Mesenchymal stem cell (in vitro differentiated cells and primary cell): ENCODE measurements around the gene RAD51B.
"Not testable (repeated sequence)": the region's sequence is repeated elsewhere in the genome, so short reads cannot be mapped to it uniquely, and the experiment has no call there.

Experiments used
- DNase-seq: peaks from one replicate; pipeline ENCODE4 v3.0.0-alpha.2; 2013
- H2AFZ ChIP-seq: one replicate; pipeline ENCODE4 v1.6.1; 2013; ENCODE audit warnings: low read depth, mild to moderate bottlenecking, control low read depth, inconsistent platforms, low read length, moderate library complexity
- H2AK5ac ChIP-seq: 2 replicates; pipeline ENCODE4 v1.6.1; 2013; ENCODE audit warnings: low read length, moderate library complexity, mild to moderate bottlenecking, inconsistent platforms; ENCODE audit not compliant: severe bottlenecking
- H2BK120ac ChIP-seq: one replicate; pipeline ENCODE4 v1.6.1; 2013; ENCODE audit warnings: low read depth, mild to moderate bottlenecking, inconsistent platforms, low read length, moderate library complexity
- H2BK12ac ChIP-seq, 2 experiments: one replicate each; pipeline ENCODE4 v1.6.1; 2013; ENCODE audit warnings: inconsistent platforms in 2 of 2, low read length in 2 of 2, mild to moderate bottlenecking in 2 of 2, moderate library complexity in 2 of 2, control low read depth in 1 of 2
- H2BK15ac ChIP-seq: one replicate; pipeline ENCODE4 v1.6.1; 2013; ENCODE audit warnings: mild to moderate bottlenecking, low read depth, inconsistent platforms; ENCODE audit not compliant: poor library complexity, severe bottlenecking
- H2BK5ac ChIP-seq: 2 replicates; pipeline ENCODE4 v1.6.1; 2013; ENCODE audit warnings: low read depth, mild to moderate bottlenecking, low read length, control low read depth, inconsistent platforms; ENCODE audit not compliant: poor library complexity, severe bottlenecking
- H3K14ac ChIP-seq, 2 experiments: one replicate each; pipeline ENCODE4 v1.6.1; 2013; ENCODE audit warnings: inconsistent platforms in 2 of 2, low read length in 2 of 2, control low read depth in 1 of 2, mild to moderate bottlenecking in 1 of 2, moderate library complexity in 1 of 2
- H3K18ac ChIP-seq, 2 experiments: one replicate each; pipeline ENCODE4 v1.6.1; 2013; ENCODE audit warnings: inconsistent platforms in 2 of 2, low read length in 2 of 2, control low read depth in 1 of 2, low read depth in 1 of 2, mild to moderate bottlenecking in 1 of 2
- H3K23ac ChIP-seq, 2 experiments: one replicate each; pipeline ENCODE4 v1.6.1; 2013; ENCODE audit warnings: inconsistent platforms in 2 of 2, low read length in 2 of 2, mild to moderate bottlenecking in 2 of 2, moderate library complexity in 2 of 2, control low read depth in 1 of 2
- H3K27ac ChIP-seq: 2 replicates; pipeline ENCODE4 v1.5.1; 2013; ENCODE audit warnings: mild to moderate bottlenecking, moderate library complexity, low read length, control low read depth, inconsistent platforms; ENCODE audit not compliant: poor library complexity, severe bottlenecking
- H3K27me3 ChIP-seq, 2 experiments: 2 replicates each; pipeline versions ENCODE4 v1.6.1 to v1.7.0; 2013; ENCODE audit warnings: low read length in 2 of 2, mild to moderate bottlenecking in 2 of 2, moderate library complexity in 2 of 2, control low read depth in 1 of 2, inconsistent platforms in 1 of 2; ENCODE audit not compliant: control insufficient read depth in 1 of 2, insufficient read depth in 1 of 2
- H3K36me3 ChIP-seq, 2 experiments: 2 replicates each; pipeline versions ENCODE4 v1.6.1 to v1.7.0; 2013; ENCODE audit warnings: low read length in 2 of 2, control low read depth in 1 of 2, inconsistent platforms in 1 of 2, low read depth in 1 of 2, mild to moderate bottlenecking in 1 of 2; ENCODE audit not compliant: insufficient read depth in 2 of 2, control insufficient read depth in 1 of 2
- H3K4ac ChIP-seq, 2 experiments: one replicate each; pipeline ENCODE4 v1.6.1; 2013; ENCODE audit warnings: inconsistent platforms in 2 of 2, low read length in 2 of 2, mild to moderate bottlenecking in 2 of 2, moderate library complexity in 2 of 2, control low read depth in 1 of 2, low read depth in 1 of 2
- H3K4me1 ChIP-seq: 2 replicates; pipeline ENCODE4 v1.6.1; 2013; ENCODE audit warnings: low read depth, low read length, control low read depth; ENCODE audit not compliant: control insufficient read depth, insufficient read depth
- H3K4me2 ChIP-seq: 2 replicates; pipeline ENCODE4 v1.6.1; 2013; ENCODE audit warnings: low read length, mild to moderate bottlenecking, inconsistent platforms; ENCODE audit not compliant: poor library complexity, severe bottlenecking
- H3K4me3 ChIP-seq, 2 experiments: 2 replicates each; pipeline versions ENCODE4 v1.5.1 to v1.7.0; 2013; ENCODE audit warnings: low read length in 2 of 2, mild to moderate bottlenecking in 2 of 2, control low read depth in 1 of 2, low read depth in 1 of 2; ENCODE audit not compliant: insufficient read depth in 1 of 2
- H3K79me1 ChIP-seq: replicated peaks from 2 replicates; pipeline ENCODE4 v1.6.1; 2013; ENCODE audit warnings: mild to moderate bottlenecking, control low read depth, low read length, inconsistent platforms; ENCODE audit not compliant: poor library complexity, severe bottlenecking
- H3K9ac ChIP-seq: 2 replicates; pipeline ENCODE4 v1.7.0; 2013; ENCODE audit warnings: mild to moderate bottlenecking, low read length, moderate library complexity
- H3K9me3 ChIP-seq: 2 replicates; pipeline ENCODE4 v1.7.0; 2013; ENCODE audit warnings: mild to moderate bottlenecking, low read length; ENCODE audit not compliant: control insufficient read depth
- H4K8ac ChIP-seq: one replicate; pipeline ENCODE4 v1.6.1; 2013; ENCODE audit warnings: inconsistent platforms, mild to moderate bottlenecking, low read length, moderate library complexity
- H4K91ac ChIP-seq: one replicate; pipeline ENCODE4 v1.6.1; 2013; ENCODE audit warnings: mild to moderate bottlenecking, low read length, inconsistent platforms
- WGBS: methylation state at CpG from one replicate; pipeline ENCODE4 v1.1.7; 2013; ENCODE audit warnings: mixed read lengths; 5-methylcytosine and 5-hydroxymethylcytosine counted together

The RAD51B gene

DNA sequence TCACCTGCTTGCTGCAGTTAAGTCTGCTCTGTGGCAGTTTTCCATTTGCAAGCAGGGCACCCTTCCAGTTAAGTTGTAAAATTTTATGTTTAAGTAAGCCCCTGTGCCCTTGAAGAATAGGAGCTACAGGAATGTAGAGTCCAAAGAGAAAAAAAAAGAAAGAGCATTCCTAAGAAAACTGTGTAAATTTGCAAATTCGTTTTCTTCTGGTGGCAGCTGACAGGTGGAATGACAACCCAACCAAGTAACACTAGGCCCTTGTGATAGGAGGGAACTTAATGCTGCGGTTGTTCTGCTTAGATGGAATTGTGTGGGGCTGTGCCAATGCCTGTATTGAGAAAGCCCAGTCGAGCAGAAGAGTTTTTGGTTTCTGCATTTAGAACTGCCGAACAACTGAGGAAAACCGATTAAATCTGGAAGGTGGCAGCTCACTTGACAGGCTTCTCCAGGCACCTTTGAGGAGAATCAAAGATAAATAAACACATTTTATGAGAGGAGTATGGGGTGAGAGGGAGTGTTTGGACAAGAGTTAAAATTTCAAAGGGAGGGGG lies 280.0 kb downstream of the RAD51B start:
- H2BK5ac ChIP-seq = no peak overlapping the region
- H3K9ac ChIP-seq = no peak overlapping the region
- no peak overlapping the region for H3K4ac ChIP-seq
- no peak overlapping the region for H2AK5ac ChIP-seq
- DNase-seq = no peak
- H2AFZ ChIP-seq = no peak overlapping the region
- no peak overlapping the region for H3K18ac ChIP-seq
- 93% methylated on average over 5 of the region's 5 CpGs for WGBS
- no peak overlapping the region for H2BK12ac ChIP-seq
- H3K79me1 ChIP-seq = no peaks in the 10 kb centered on the region
- no peak overlapping the region for H3K4me3 ChIP-seq
- no peak overlapping the region for H3K14ac ChIP-seq
- no peak overlapping the region for H4K8ac ChIP-seq
- H3K4me2 ChIP-seq = no peak overlapping the region
- H3K27me3 ChIP-seq = no peaks in the 10 kb centered on the region
- no peak overlapping the region for H2BK15ac ChIP-seq
- peaks cover 0 to 6% of the 10 kb centered on the region in 2 experiments for H3K36me3 ChIP-seq
- H3K23ac ChIP-seq = no peak overlapping the region
- no peak overlapping the region for H4K91ac ChIP-seq
- H3K9me3 ChIP-seq = peaks cover 14% of the 10 kb centered on the region
- no peak overlapping the region for H2BK120ac ChIP-seq
- H3K4me1 ChIP-seq = no peaks in the 10 kb centered on the region
- H3K27ac ChIP-seq = no peak overlapping the region

- DNase-seq, H3K27ac ChIP-seq, H3K36me3 ChIP-seq, H3K4me1 ChIP-seq, H4K8ac ChIP-seq, H2AFZ ChIP-seq, H2BK15ac ChIP-seq, H3K27me3 ChIP-seq, H3K18ac ChIP-seq, H2BK120ac ChIP-seq, H2AK5ac ChIP-seq, H4K91ac ChIP-seq, H3K14ac ChIP-seq, H3K23ac ChIP-seq, H3K4ac ChIP-seq, H2BK5ac ChIP-seq, H2BK12ac ChIP-seq, H3K9ac ChIP-seq, H3K4me2 ChIP-seq, H3K79me1 ChIP-seq, H3K4me3 ChIP-seq: not testable (repeated sequence)
- WGBS = 95% methylated on average over 3 of the region's 3 CpGs
- H3K9me3 ChIP-seq = peaks cover 14% of the 10 kb centered on the region
Measured at GRCh38 chr14:68101715-68102301, 282.2 kb downstream of the RAD51B start.

GRCh38 chr14:68103853-68104252 lies 284.3 kb downstream of the RAD51B start:
- 74% methylated on average over 2 of the region's 3 CpGs for WGBS
- Histone ChIP-seq H4K91ac (no peak overlapping the region), H3K14ac (no peak overlapping the region), H3K4me1 (no peaks in the 10 kb centered on the region), H4K8ac (no peak overlapping the region), H2AFZ (no peak overlapping the region), H3K4me2 (no peak overlapping the region), H2BK12ac (no peak overlapping the region), H3K36me3 (peaks cover 0 to 6% of the 10 kb centered on the region in 2 experiments), H2BK5ac (no peak overlapping the region), H2BK120ac (no peak overlapping the region), H2BK15ac (no peak overlapping the region), H3K9ac (peak overlapping the region; percentile 51), H3K23ac (no peak overlapping the region), H3K27ac (peak overlapping the region; percentile 84), H3K18ac (peak overlapping the region in 1 of 2 experiments; percentile 62), H3K9me3 (peaks cover 14% of the 10 kb centered on the region), H3K79me1 (no peaks in the 10 kb centered on the region), H2AK5ac (no peak overlapping the region), H3K4ac (no peak overlapping the region), H3K4me3 (no peak overlapping the region), H3K27me3 (no peaks in the 10 kb centered on the region)
- DNase-seq = no peak

GRCh38 chr14:68104518-68104917 lies 284.9 kb downstream of the RAD51B start:
- no peak overlapping the region for H2AK5ac ChIP-seq
- H2BK12ac ChIP-seq = no peak overlapping the region
- peak overlapping the region; percentile 84 for H3K27ac ChIP-seq
- H3K36me3 ChIP-seq = peaks cover 0 to 6% of the 10 kb centered on the region in 2 experiments
- no peaks in the 10 kb centered on the region for H3K4me1 ChIP-seq
- no peak overlapping the region for H3K23ac ChIP-seq
- no peaks in the 10 kb centered on the region for H3K27me3 ChIP-seq
- peaks cover 14% of the 10 kb centered on the region for H3K9me3 ChIP-seq
- peak; percentile 94 for DNase-seq
- H3K4ac ChIP-seq = no peak overlapping the region
- no CpG with 5 or more reads among the region's 1 CpG for WGBS
- H2BK5ac ChIP-seq = no peak overlapping the region
- H2AFZ ChIP-seq = no peak overlapping the region
- H2BK15ac ChIP-seq = no peak overlapping the region
- no peaks in the 10 kb centered on the region for H3K79me1 ChIP-seq
- no peak overlapping the region for H4K8ac ChIP-seq
- no peak overlapping the region for H4K91ac ChIP-seq
- no peak overlapping the region for H3K4me2 ChIP-seq
- H3K9ac ChIP-seq = peak overlapping the region; percentile 51
- H2BK120ac ChIP-seq = no peak overlapping the region
- no peak overlapping the region for H3K4me3 ChIP-seq
- H3K14ac ChIP-seq = no peak overlapping the region
- no peak overlapping the region for H3K18ac ChIP-seq
